OCI-LY3 (cell line): Measurements from ENCODE around the gene SPPL3.

ENCODE experiments used
- H2AFZ ChIP-seq: fragments of 200-600, 300-600 bp; shearing (Covaris generic); 2 replicates; pipeline ENCODE4 v1.6.0; 2014; ENCODE audit warnings: antibody characterized with exemption, low read depth, low read length
- H3K27ac ChIP-seq: fragments of 200-600, 300-600 bp; sonication (generic); 2 replicates; pipeline ENCODE4 v1.5.1; 2014; ENCODE audit warnings: mild to moderate bottlenecking, low read length, moderate library complexity, mixed read lengths
- H3K27me3 ChIP-seq: fragments of 200-600, 300-600 bp; sonication (generic); 2 replicates; pipeline ENCODE4 v1.6.1; 2014; ENCODE audit warnings: low read depth, low read length, mixed read lengths
- H3K36me3 ChIP-seq: fragments of 200-600, 300-600 bp; sonication (generic); replicated peaks from 2 replicates; pipeline ENCODE3; 2014; ENCODE audit warnings: low read depth, low read length, mixed read lengths
- H3K4me1 ChIP-seq: fragments of 300-600, 200-600 bp; sonication (generic); 2 replicates; pipeline ENCODE4 v1.6.1; 2014; ENCODE audit warnings: low read length, mixed read lengths
- H3K4me2 ChIP-seq: fragments of 200-600, 300-600 bp; sonication (generic); 2 replicates; pipeline ENCODE4 v1.6.1; 2014; ENCODE audit warnings: low read length, mixed read lengths
- H3K4me3 ChIP-seq: fragments of 300-600, 200-600 bp; sonication (generic); 2 replicates; pipeline ENCODE4 v1.5.1; 2014; ENCODE audit warnings: antibody characterized with exemption, mild to moderate bottlenecking, low read length, moderate library complexity
- H3K79me2 ChIP-seq: fragments of 300-600, 200-600 bp; shearing (Covaris generic); 2 replicates; pipeline ENCODE4 v1.6.1; 2014; ENCODE audit warnings: mild to moderate bottlenecking, low read length, mixed read lengths
- H3K9ac ChIP-seq: fragments of 300-600, 200-600 bp; shearing (Covaris generic); 2 replicates; pipeline ENCODE4 v1.6.0; 2014; ENCODE audit warnings: mild to moderate bottlenecking, low read length, moderate library complexity
- H3K9me3 ChIP-seq: fragments of 200-600, 300-600 bp; shearing (Covaris generic); 2 replicates; pipeline ENCODE4 v1.6.1; 2014; ENCODE audit warnings: low read length, mixed read lengths; ENCODE audit not compliant: insufficient read depth
- H4K20me1 ChIP-seq: fragments of 200-600, 300-600 bp; sonication (generic); 2 replicates; pipeline ENCODE4 v1.6.1; 2016; ENCODE audit warnings: low read length, mixed read lengths; ENCODE audit not compliant: insufficient read depth
- CTCF ChIP-seq: fragments of 200-600, 300-600 bp; sonication (generic); IDR thresholded peaks from 2 replicates; pipeline ENCODE4 v1.5.1; 2014; ENCODE audit warnings: antibody characterized with exemption, low read length, low read depth
- EZH2phosphoT487 ChIP-seq: fragments of 200-600 bp; shearing (Covaris generic); IDR thresholded peaks from 2 replicates; pipeline ENCODE4 v1.6.1; 2018; ENCODE audit warnings: antibody characterized with exemption, mixed run types, low read depth

The SPPL3 gene

GRCh38 chr12:120853188-120853587 is 51.0 kb downstream of the SPPL3 start:
- peaks cover 86% of the 10 kb centered on the region for H3K79me2 ChIP-seq
- peaks cover 91% of the 10 kb centered on the region for H3K4me1 ChIP-seq
- H3K4me2 ChIP-seq, result peak overlapping the region; percentile 55
- TF ChIP-seq EZH2phosphoT487, result no peak
- TF ChIP-seq CTCF, result no peak
- H4K20me1 ChIP-seq, result no peaks in the 10 kb centered on the region
- H3K9ac ChIP-seq, result peak overlapping the region; percentile 64
- no peaks in the 10 kb centered on the region for H3K36me3 ChIP-seq
- H3K9me3 ChIP-seq, result no peaks in the 10 kb centered on the region
- peak overlapping the region; percentile 12 for H3K4me3 ChIP-seq
- no peak overlapping the region for H2AFZ ChIP-seq
- peak overlapping the region; percentile 96 for H3K27ac ChIP-seq
- no peaks in the 10 kb centered on the region for H3K27me3 ChIP-seq

- peaks cover 74% of the 10 kb centered on the region for H3K79me2 ChIP-seq
- H3K4me1 ChIP-seq, result peaks cover 91% of the 10 kb centered on the region
- no peaks in the 10 kb centered on the region for H3K27me3 ChIP-seq
- H3K4me3 ChIP-seq, result peak overlapping the region; percentile 66
- no peak for TF ChIP-seq EZH2phosphoT487
- H3K27ac ChIP-seq, result peak overlapping the region; percentile 97
- no peaks in the 10 kb centered on the region for H3K36me3 ChIP-seq
- H2AFZ ChIP-seq, result no peak overlapping the region
- no peaks in the 10 kb centered on the region for H4K20me1 ChIP-seq
- H3K4me2 ChIP-seq, result peak overlapping the region; percentile 73
- H3K9ac ChIP-seq, result peak overlapping the region; percentile 80; the same call in 1 of the 2 replicates
- H3K9me3 ChIP-seq, result no peaks in the 10 kb centered on the region
Measured at GRCh38 chr12:120851944-120852343, 52.2 kb downstream of the SPPL3 start.

GRCh38 chr12:120851444-120851843 is 52.7 kb downstream of the SPPL3 start:
- H3K79me2 ChIP-seq, result peaks cover 74% of the 10 kb centered on the region

GRCh38 chr12:120849765-120850164 is 54.4 kb downstream of the SPPL3 start:
- no peak for TF ChIP-seq EZH2phosphoT487
- TF ChIP-seq CTCF, result peak; percentile 16; the same call in 1 of the 2 replicates
- Histone ChIP-seq H3K9me3 (no peaks in the 10 kb centered on the region), H3K4me1 (peaks cover 91% of the 10 kb centered on the region), H3K36me3 (no peaks in the 10 kb centered on the region), H4K20me1 (no peaks in the 10 kb centered on the region), H3K27ac (peak overlapping the region; percentile 97), H3K9ac (peak overlapping the region; percentile 80), H3K4me2 (peak overlapping the region; percentile 73), H2AFZ (no peak overlapping the region), H3K79me2 (peaks cover 74% of the 10 kb centered on the region), H3K4me3 (peak overlapping the region; percentile 66), H3K27me3 (no peaks in the 10 kb centered on the region)

More at GRCh38 chr12:120851444-120851843, 52.7 kb downstream of the SPPL3 start:
- Histone ChIP-seq H3K9ac (peak overlapping the region; percentile 80), H2AFZ (no peak overlapping the region), H3K4me2 (peak overlapping the region; percentile 73), H3K27ac (peak overlapping the region; percentile 97), H3K4me1 (peaks cover 91% of the 10 kb centered on the region), H4K20me1 (no peaks in the 10 kb centered on the region), H3K27me3 (no peaks in the 10 kb centered on the region), H3K36me3 (no peaks in the 10 kb centered on the region), H3K4me3 (peak overlapping the region; percentile 66), H3K9me3 (no peaks in the 10 kb centered on the region)
- TF ChIP-seq EZH2phosphoT487, result no peak
- TF ChIP-seq CTCF, result no peak
